ENCODE data around the gene TLE1.

The TLE1 gene

GRCh38 chr9:81538890-81539289 lies 150.5 kb downstream of the TLE1 start:
- no peak for DNase-seq

- no peak for DNase-seq
Measured at GRCh38 chr9:81537964-81538363, 151.4 kb downstream of the TLE1 start.

GRCh38 chr9:81536242-81537025 lies 152.9 kb downstream of the TLE1 start:
- no peak for DNase-seq

GRCh38 chr9:81535542-81536241 lies 153.7 kb downstream of the TLE1 start:
- DNase-seq, result no peak

GRCh38 chr9:81534138-81534875 lies 155.0 kb downstream of the TLE1 start:
- DNase-seq, result no peak

All from activated CD4-positive, alpha-beta T cell treated with anti-CD3 and anti-CD28 coated beads, Interleukin-2, amount 50 U/mL, for 4 hours (primary cell).